IMR-90 (cell line): ENCODE measurements around the gene MSI2. TPM values are rescaled to one million over a fixed set of nuclear protein-coding genes. Genes with fewer than 3 reads are reported as not detected.

Source experiments
- ATAC-seq: fragments of 200-7000 bp; cut with Tn5 transposase; 2 replicates; pipeline ENCODE4 v1.9.1; 2020; ENCODE audit warnings: low read depth, mild to moderate bottlenecking, moderate library complexity
- BruUV-seq: library from RNA; stranded (reverse); fragments of 400-500 nt; replicated peaks from 2 replicates; lab custom pipeline; 2021; lab: Mats Ljungman, UMichigan
- CTCF ChIA-PET: fragments of 300-600 bp; formaldehyde crosslinking; extraction: SDS; loops from one replicate; lab custom pipeline; 2021; ENCODE audit warnings: antibody characterized with exemption; lab: Yijun Ruan, JAX
- POLR2A ChIA-PET: fragments of 300-600 bp; sonication (Branson Sonifier 250); formaldehyde crosslinking; loops from one replicate; lab custom pipeline; 2022; ENCODE audit warnings: antibody characterized with exemption; ENCODE audit not compliant: unreplicated experiment; lab: Charles Lee
- DNase-seq: peaks from one replicate; pipeline ENCODE4 v3.0.0; 2013
- H2AFZ ChIP-seq: replicated peaks from 2 replicates; pipeline ENCODE3; 2013; ENCODE audit warnings: low read length, mild to moderate bottlenecking; ENCODE audit not compliant: poor library complexity
- H2AK5ac ChIP-seq: 2 replicates; pipeline ENCODE4 v1.6.1; 2013; ENCODE audit warnings: low read depth, low read length, inconsistent platforms
- H2AK9ac ChIP-seq: replicated peaks from 2 replicates; pipeline ENCODE3; 2013; ENCODE audit warnings: mild to moderate bottlenecking, low read depth, low read length, moderate library complexity; ENCODE audit not compliant: poor library complexity
- H2BK120ac ChIP-seq: 2 replicates; pipeline ENCODE4 v1.6.1; 2013; ENCODE audit warnings: low read depth, low read length, inconsistent platforms
- H2BK15ac ChIP-seq: 3 replicates; pipeline ENCODE4 v1.6.1; 2013; ENCODE audit warnings: low read depth, low read length, inconsistent platforms
- H2BK20ac ChIP-seq: 2 replicates; pipeline ENCODE4 v1.6.1; 2013; ENCODE audit warnings: low read depth, mild to moderate bottlenecking, inconsistent platforms, low read length, moderate library complexity
- H2BK5ac ChIP-seq: 2 replicates; pipeline ENCODE4 v1.6.1; 2013; ENCODE audit warnings: mild to moderate bottlenecking, low read depth, low read length, inconsistent platforms; ENCODE audit not compliant: poor library complexity, severe bottlenecking
- H3K14ac ChIP-seq: replicated peaks from 2 replicates; pipeline ENCODE4 v1.6.1; 2013; ENCODE audit warnings: low read depth, low read length, inconsistent platforms
- H3K18ac ChIP-seq: 2 replicates; pipeline ENCODE4 v1.6.1; 2013; ENCODE audit warnings: low read depth, low read length, control low read depth
- H3K23ac ChIP-seq: 2 replicates; pipeline ENCODE4 v1.6.1; 2013; ENCODE audit warnings: low read depth, low read length, inconsistent platforms
- H3K27ac ChIP-seq: 2 replicates; pipeline ENCODE4 v1.5.1; 2013; ENCODE audit warnings: mild to moderate bottlenecking, control low read depth, low read length; ENCODE audit not compliant: insufficient read depth
- H3K27me3 ChIP-seq: 2 replicates; pipeline ENCODE4 v1.6.1; 2013; ENCODE audit warnings: low read length; ENCODE audit not compliant: control insufficient read depth, insufficient read depth
- H3K36me3 ChIP-seq: 2 replicates; pipeline ENCODE4 v1.6.1; 2013; ENCODE audit warnings: low read length, mixed read lengths; ENCODE audit not compliant: control insufficient read depth, insufficient read depth
- H3K4ac ChIP-seq: 2 replicates; pipeline ENCODE4 v1.6.1; 2013; ENCODE audit warnings: low read depth, low read length, inconsistent platforms
- H3K4me1 ChIP-seq: 2 replicates; pipeline ENCODE4 v1.6.1; 2013; ENCODE audit warnings: low read length, mixed read lengths; ENCODE audit not compliant: control insufficient read depth, insufficient read depth
- H3K4me2 ChIP-seq: 2 replicates; pipeline ENCODE4 v1.6.1; 2013; ENCODE audit warnings: low read depth, mild to moderate bottlenecking, control low read depth, low read length, moderate library complexity
- H3K4me3 ChIP-seq: 2 replicates; pipeline ENCODE4 v1.5.1; 2013; ENCODE audit warnings: low read depth, mild to moderate bottlenecking, control low read depth, low read length, moderate library complexity; ENCODE audit not compliant: insufficient read depth
- H3K56ac ChIP-seq: 2 replicates; pipeline ENCODE4 v1.6.1; 2013; ENCODE audit warnings: low read length, inconsistent platforms; ENCODE audit not compliant: insufficient read depth; ENCODE audit errors: extremely low read depth
- H3K79me1 ChIP-seq, 2 experiments: 2 replicates each; pipeline ENCODE4 v1.6.1; 2013; ENCODE audit warnings: low read length in 2 of 2, inconsistent platforms in 1 of 2, low read depth in 1 of 2
- H3K9ac ChIP-seq: 2 replicates; pipeline ENCODE4 v1.6.1; 2013; ENCODE audit warnings: low read depth, low read length, control low read depth
- H3K9me1 ChIP-seq: 2 replicates; pipeline ENCODE4 v1.6.1; 2013; ENCODE audit warnings: low read length, inconsistent platforms; ENCODE audit not compliant: insufficient read depth
- H3K9me3 ChIP-seq: 2 replicates; pipeline ENCODE4 v1.6.1; 2013; ENCODE audit warnings: low read length; ENCODE audit not compliant: control insufficient read depth, insufficient read depth
- H4K20me1 ChIP-seq: 2 replicates; pipeline ENCODE4 v1.6.1; 2013; ENCODE audit warnings: low read length, inconsistent platforms; ENCODE audit not compliant: insufficient read depth
- H4K5ac ChIP-seq: 2 replicates; pipeline ENCODE4 v1.6.1; 2013; ENCODE audit warnings: mild to moderate bottlenecking, low read depth, low read length, control low read depth
- H4K8ac ChIP-seq, 2 experiments: 2 replicates each; pipeline ENCODE4 v1.6.1; 2013; ENCODE audit warnings: low read depth in 2 of 2, low read length in 2 of 2, control low read depth in 1 of 2, inconsistent platforms in 1 of 2
- H4K91ac ChIP-seq: 2 replicates; pipeline ENCODE4 v1.6.1; 2013; ENCODE audit warnings: low read depth, low read length, inconsistent platforms; ENCODE audit not compliant: insufficient read depth
- BHLHE40 ChIP-seq: fragments of 150-350 bp; IDR thresholded peaks from 2 replicates; pipeline ENCODE4 v1.6.1; 2016; ENCODE audit warnings: mild to moderate bottlenecking, low read depth, low read length
- CHD1 ChIP-seq: IDR thresholded peaks from 2 replicates; pipeline ENCODE4 v1.6.1; 2012; ENCODE audit warnings: low read depth, low read length, improper control_type of control experiment
- RCOR1 ChIP-seq: IDR thresholded peaks from 2 replicates; pipeline ENCODE4 v1.6.1; 2012; ENCODE audit warnings: mild to moderate bottlenecking, low read length, improper control_type of control experiment; ENCODE audit not compliant: insufficient replicate concordance
- WGBS, 2 experiments: methylation state at CpG; one replicate each; pipeline versions ENCODE4 v1.1.5 to v1.1.7; 2013; ENCODE audit warnings: missing lambda C conversion rate in 2 of 2; ENCODE audit not compliant: insufficient read length in 1 of 2; ENCODE audit errors: extremely low coverage in 2 of 2; 5-methylcytosine and 5-hydroxymethylcytosine counted together
- dilution Hi-C: fragments of 300-500 bp; cut with HindIII; formaldehyde crosslinking; loops from one replicate; pipeline ENCODE4 v1.14.3; 2018; ENCODE audit warnings: low sequenced_read_pairs; ENCODE audit not compliant: unreplicated experiment
- in situ Hi-C: fragments of 300-500 bp; cut with MboI; formaldehyde crosslinking; loops from 3 replicates; pipeline ENCODE4 v1.14.3; 2019; ENCODE audit warnings: low sequenced_read_pairs, inconsistent platforms, mixed read lengths
- intact Hi-C: fragments of 100-400 bp; cut with micrococcal nuclease; formaldehyde crosslinking; loops from 2 replicates; pipeline ENCODE4 v1.10.0; 2022
- polyA plus RNA-seq, 3 experiments: library from polyadenylated mRNA; depleted of rRNA; stranded (reverse); fragments of >200 nt; gene quantifications; 2 replicates each; pipeline ENCODE4 v1.2.3, GENCODE V29; 2012; ENCODE audit warnings: low replicate concordance in 1 of 3
- total RNA-seq: library from RNA; depleted of rRNA; stranded (reverse); fragments of >200 nt; gene quantifications from 2 replicates; pipeline ENCODE4 v1.2.3, GENCODE V29; 2012
- TF ChIP-seq, protein P1 (sequence below): fragments of 150-350 bp; IDR thresholded peaks from 2 replicates; pipeline ENCODE4 v1.6.1; 2016; ENCODE audit warnings: low read depth, mild to moderate bottlenecking, low read length, moderate library complexity, borderline replicate concordance

MSI2 gene
- total and polyA plus RNA-seq, 2 of the 4 experiments (the other 2 are of a cell fraction) = 13.0 to 16.0 TPM

DNA sequence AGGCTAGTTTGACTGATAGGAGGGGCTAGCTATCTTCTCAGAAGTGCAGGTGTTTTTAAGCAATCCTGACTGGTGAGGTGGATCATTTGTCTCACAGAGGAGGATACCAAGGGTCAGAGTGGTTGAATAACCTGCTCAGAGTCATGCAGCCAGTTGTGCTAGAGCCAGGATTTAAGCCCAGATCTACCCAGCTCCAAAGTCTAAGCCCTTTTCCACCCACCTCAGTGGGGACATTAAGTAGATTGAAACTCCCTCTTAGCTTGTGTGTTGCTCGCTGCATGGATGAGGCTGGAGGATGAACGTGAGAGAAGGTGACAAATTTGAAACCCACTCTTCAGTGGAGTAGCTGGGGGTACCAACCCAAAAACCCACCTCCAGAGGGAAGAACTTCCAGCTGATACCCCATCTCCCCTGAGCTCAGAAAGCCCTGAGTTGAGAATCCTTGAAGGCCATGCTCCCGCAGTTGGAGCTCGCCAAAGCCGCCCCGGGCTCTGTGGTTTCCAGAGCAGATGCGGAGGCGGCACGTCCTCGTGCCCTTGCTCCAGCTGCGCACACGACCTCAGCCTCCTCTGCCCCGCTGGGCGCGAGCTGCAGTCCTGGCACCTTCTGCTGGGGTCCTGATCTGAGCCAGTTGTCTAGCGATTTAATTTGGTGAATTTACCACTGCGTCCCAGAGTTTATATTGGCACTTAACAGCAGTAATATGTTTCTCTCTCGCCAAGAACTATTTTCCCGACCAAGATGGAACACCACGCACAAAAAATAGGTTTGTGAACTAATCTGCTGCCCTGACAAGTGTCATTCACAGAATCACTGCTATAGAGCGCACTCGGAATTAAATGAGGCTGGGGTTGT lies 329.2 kb downstream of the MSI2 start:
- no peak overlapping the region for H3K9ac ChIP-seq
- ChIA-PET POLR2A (interaction anchor here (0.6 kb wide), 1 partner anchor 10 kb away, joined by 3 read pairs; no protein-coding TSS in a partner anchor), CTCF (interaction anchor here (0.5 to 1.3 kb wide), 2 partner anchors 164 to 342 kb away, joined by 3 read pairs; no protein-coding TSS in a partner anchor)
- H3K14ac ChIP-seq = no peak overlapping the region
- no peak overlapping the region for H3K56ac ChIP-seq
- H2AK9ac ChIP-seq = no peak overlapping the region
- in situ Hi-C loops (loop anchor here (10.0 kb wide), 1 partner anchor 341 kb away; no protein-coding TSS in a partner anchor), dilution Hi-C loops (no loop called here), intact Hi-C loops (no loop called here)
- H4K20me1 ChIP-seq = no peaks in the 10 kb centered on the region
- H4K5ac ChIP-seq = no peak overlapping the region
- no TSS peak for BruUV-seq
- no peak overlapping the region for H3K27ac ChIP-seq
- no peaks in the 10 kb centered on the region; the same call in 1 of the 2 replicates for H3K27me3 ChIP-seq
- H2BK20ac ChIP-seq = no peak overlapping the region
- H3K36me3 ChIP-seq = no peaks in the 10 kb centered on the region
- no peaks in the 10 kb centered on the region for H3K79me1 ChIP-seq
- H3K4ac ChIP-seq = no peak overlapping the region
- H2AFZ ChIP-seq = no peak overlapping the region
- no peak overlapping the region for H4K91ac ChIP-seq
- no peak overlapping the region for H3K4me3 ChIP-seq
- TF ChIP-seq RCOR1 (no peak), BHLHE40 (no peak), CHD1 (no peak)
- TF ChIP-seq, protein P1, sequence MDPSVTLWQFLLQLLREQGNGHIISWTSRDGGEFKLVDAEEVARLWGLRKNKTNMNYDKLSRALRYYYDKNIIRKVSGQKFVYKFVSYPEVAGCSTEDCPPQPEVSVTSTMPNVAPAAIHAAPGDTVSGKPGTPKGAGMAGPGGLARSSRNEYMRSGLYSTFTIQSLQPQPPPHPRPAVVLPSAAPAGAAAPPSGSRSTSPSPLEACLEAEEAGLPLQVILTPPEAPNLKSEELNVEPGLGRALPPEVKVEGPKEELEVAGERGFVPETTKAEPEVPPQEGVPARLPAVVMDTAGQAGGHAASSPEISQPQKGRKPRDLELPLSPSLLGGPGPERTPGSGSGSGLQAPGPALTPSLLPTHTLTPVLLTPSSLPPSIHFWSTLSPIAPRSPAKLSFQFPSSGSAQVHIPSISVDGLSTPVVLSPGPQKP = no peak
- 88% methylated on average over 10 of the region's 22 CpGs; no CpG with 5 or more reads in 1 of the 2 experiments for WGBS, 2 experiments
- no peak overlapping the region for H2BK15ac ChIP-seq
- no peaks in the 10 kb centered on the region for H3K4me1 ChIP-seq
- no peak overlapping the region for H2BK5ac ChIP-seq
- H3K9me3 ChIP-seq = no peaks in the 10 kb centered on the region
- no peak overlapping the region for H2BK120ac ChIP-seq
- DNase-seq (no peak), ATAC-seq (no peak)
- H4K8ac ChIP-seq = no peak overlapping the region
- H3K4me2 ChIP-seq = no peak overlapping the region
- no peak overlapping the region for H3K23ac ChIP-seq
- H3K18ac ChIP-seq = no peak overlapping the region
- no peak overlapping the region for H2AK5ac ChIP-seq
- peaks cover 3% of the 10 kb centered on the region; the same call in 1 of the 2 replicates for H3K9me1 ChIP-seq
